ENCODE measurements around the gene PFKFB4.

DNA sequence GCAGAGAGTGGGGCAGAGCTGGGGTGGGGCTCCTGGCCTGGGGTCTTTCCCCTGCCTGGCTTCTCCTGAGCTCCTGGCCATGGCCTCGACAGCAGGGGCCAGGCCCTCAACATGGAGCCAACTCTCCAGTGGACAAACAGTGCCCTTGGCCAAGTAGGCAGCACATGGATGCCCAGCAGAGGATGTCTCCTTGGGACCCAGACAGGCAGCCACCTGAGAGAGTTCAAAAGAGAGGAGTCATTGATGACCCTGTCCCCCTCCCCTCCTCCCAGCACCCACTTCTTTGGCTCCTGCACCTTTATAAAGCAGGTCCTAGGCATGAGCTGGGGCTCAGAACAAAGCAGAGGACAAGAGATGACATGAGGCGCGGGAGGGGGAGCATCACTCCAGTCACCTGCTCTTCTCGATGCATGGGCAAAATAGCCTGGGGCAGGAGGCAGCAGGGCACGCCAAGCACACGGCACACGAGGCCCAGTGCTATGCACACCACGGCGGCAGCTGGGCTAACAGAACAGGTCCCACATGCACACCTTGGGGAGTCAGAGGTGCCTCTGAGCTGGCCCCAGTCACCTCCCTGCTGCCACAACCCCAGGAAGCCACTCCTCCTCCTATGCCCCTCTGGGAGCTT, 80.1 kb downstream of the PFKFB4 start:
- TF ChIP-seq POLR2A (IDR thresholded peaks at IDR 0.05; ENCODE audit: extremely low read depth, insufficient read length) (no peak), MYC (IDR thresholded peaks at IDR 0.05; ENCODE audit: low read depth, low read length) (no peak)
- TF ChIP-seq, protein P1, sequence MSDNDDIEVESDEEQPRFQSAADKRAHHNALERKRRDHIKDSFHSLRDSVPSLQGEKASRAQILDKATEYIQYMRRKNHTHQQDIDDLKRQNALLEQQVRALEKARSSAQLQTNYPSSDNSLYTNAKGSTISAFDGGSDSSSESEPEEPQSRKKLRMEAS (IDR thresholded peaks at IDR 0.05; ENCODE audit: low read depth, low read length), result no peak
- TF ChIP-seq, protein P2, sequence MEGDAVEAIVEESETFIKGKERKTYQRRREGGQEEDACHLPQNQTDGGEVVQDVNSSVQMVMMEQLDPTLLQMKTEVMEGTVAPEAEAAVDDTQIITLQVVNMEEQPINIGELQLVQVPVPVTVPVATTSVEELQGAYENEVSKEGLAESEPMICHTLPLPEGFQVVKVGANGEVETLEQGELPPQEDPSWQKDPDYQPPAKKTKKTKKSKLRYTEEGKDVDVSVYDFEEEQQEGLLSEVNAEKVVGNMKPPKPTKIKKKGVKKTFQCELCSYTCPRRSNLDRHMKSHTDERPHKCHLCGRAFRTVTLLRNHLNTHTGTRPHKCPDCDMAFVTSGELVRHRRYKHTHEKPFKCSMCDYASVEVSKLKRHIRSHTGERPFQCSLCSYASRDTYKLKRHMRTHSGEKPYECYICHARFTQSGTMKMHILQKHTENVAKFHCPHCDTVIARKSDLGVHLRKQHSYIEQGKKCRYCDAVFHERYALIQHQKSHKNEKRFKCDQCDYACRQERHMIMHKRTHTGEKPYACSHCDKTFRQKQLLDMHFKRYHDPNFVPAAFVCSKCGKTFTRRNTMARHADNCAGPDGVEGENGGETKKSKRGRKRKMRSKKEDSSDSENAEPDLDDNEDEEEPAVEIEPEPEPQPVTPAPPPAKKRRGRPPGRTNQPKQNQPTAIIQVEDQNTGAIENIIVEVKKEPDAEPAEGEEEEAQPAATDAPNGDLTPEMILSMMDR (IDR thresholded peaks at IDR 0.05; ENCODE audit: low read depth, low read length), result no peak
